Measurements from ENCODE around the gene ZNF554. TPM values are rescaled to one million over a fixed set of nuclear protein-coding genes. Genes with fewer than 3 reads are reported as not detected.

ZNF554 gene
- total and polyA plus RNA-seq, 2 of the 8 experiments (the other 6 are each of a cell fraction or from before 2014, with no cell fraction given): 1.8 to 5.7 TPM

GRCh38 chr19:2814426-2814825 lies 5.2 kb upstream of the ZNF554 start:
- FAIRE-seq: no peak
- no peak overlapping the region for H2BK20ac ChIP-seq (ENCODE audit: low read length)

More at GRCh38 chr19:2814426-2814825, 5.2 kb upstream of the ZNF554 start:
- Histone ChIP-seq H3K4me3 (ENCODE audit: extremely low read depth in 1 of 4, insufficient read depth in 2 of 4, low read depth in 3 of 4, low read length in 4 of 4) (no peak overlapping the region), H3K14ac (ENCODE audit: insufficient read length) (no peak overlapping the region), H3K4me2 (ENCODE audit: insufficient read depth in 1 of 2, low read depth in 2 of 2, low read length in 2 of 2) (no peak overlapping the region), H2BK15ac (ENCODE audit: low read length) (no peak overlapping the region), H3K79me1 (ENCODE audit: low read depth, low read length) (no peaks in the 10 kb centered on the region), H2BK12ac (ENCODE audit: low read depth, low read length) (no peak overlapping the region), H4K20me1 (replicated peaks in 1 of 2; ENCODE audit: control insufficient read depth in 1 of 2, insufficient read depth in 2 of 2, low read length in 2 of 2) (peaks cover 7% of the 10 kb centered on the region in 2 experiments), H3K4me1 (replicated peaks in 1 of 4; ENCODE audit: control insufficient read depth in 3 of 4, insufficient read depth in 4 of 4, low read length in 3 of 4) (no peaks in the 10 kb centered on the region), H2AK5ac (ENCODE audit: low read depth, low read length) (no peak overlapping the region), H3K9ac (replicated peaks in 1 of 4; ENCODE audit: extremely low read depth in 1 of 4, low read depth in 3 of 4, low read length in 3 of 4) (no peak overlapping the region), H2BK120ac (replicated peaks; ENCODE audit: low read depth, low read length) (no peak overlapping the region), H4K8ac (ENCODE audit: extremely low read depth, insufficient read depth, low read length) (no peak overlapping the region), H3K4ac (replicated peaks; ENCODE audit: insufficient read length, low read depth, low read length) (no peak overlapping the region), H3K18ac (ENCODE audit: extremely low read depth, low read length) (no peak overlapping the region), H3K56ac (replicated peaks; ENCODE audit: insufficient read length, low read depth, low read length) (no peak overlapping the region), H3K36me3 (ENCODE audit: control insufficient read depth in 2 of 4, insufficient read depth in 4 of 4, low read length in 3 of 4) (peaks cover 11 to 40% (median 29%) of the 10 kb centered on the region in 4 experiments; a peak in 6 of 8 replicates), H4K91ac (replicated peaks; ENCODE audit: insufficient read length, low read length) (no peak overlapping the region), H2AFZ (ENCODE audit: low read length) (no peak overlapping the region), H3K23me2 (ENCODE audit: low read depth, low read length) (no peaks in the 10 kb centered on the region), H3K27me3 (replicated peaks in 1 of 4; ENCODE audit: control insufficient read depth in 3 of 4, extremely low read depth in 1 of 4, insufficient read depth in 3 of 4, low read length in 3 of 4) (no peaks in the 10 kb centered on the region), H3K9me3 (ENCODE audit: insufficient read depth in 2 of 2, low read depth in 1 of 2, low read length in 1 of 2) (no peaks in the 10 kb centered on the region), H4K5ac (ENCODE audit: insufficient read length, low read depth, low read length) (no peak overlapping the region), H3K23ac (ENCODE audit: insufficient read length) (no peak overlapping the region), H2BK5ac (ENCODE audit: low read depth, low read length) (no peak overlapping the region), H3K79me2 (ENCODE audit: control insufficient read depth in 1 of 2, insufficient read depth in 2 of 2, low read length in 2 of 2) (no peaks in the 10 kb centered on the region), H3K27ac (ENCODE audit: low read depth, low read length) (no peak overlapping the region)
- peak in 1 of 2 experiments; percentile 39 for DNase-seq (ENCODE audit: low read depth in 1 of 2, low spot score in 2 of 2)
- TF ChIP-seq ATF2 (IDR thresholded peaks at IDR 0.05; ENCODE audit: low read length) (no peak), CEBPB (IDR thresholded peaks at IDR 0.05; ENCODE audit: low read depth, low read length) (no peak), POLR2AphosphoS5 (IDR thresholded peaks at IDR 0.05; ENCODE audit: low read depth, low read length) (no peak), CREB1 (IDR thresholded peaks at IDR 0.05) (no peak)
- POLR2A ChIA-PET (ENCODE audit: partially characterized antibody): interaction anchor here (1.5 kb wide), 1 partner anchor 14 kb away, joined by 5 read pairs; no protein-coding TSS in a partner anchor
- CTCF ChIA-PET (ENCODE audit: partially characterized antibody): no interaction called here
- WGBS, 2 experiments (ENCODE audit: extremely low coverage in 1 of 2, insufficient coverage in 1 of 2, insufficient read length in 1 of 2, insufficient replicate concordance in 2 of 2, low coverage in 1 of 2, low lambda C conversion rate in 2 of 2, missing lambda C conversion rate in 1 of 2): 88% methylated on average over 11 of the region's 11 CpGs; no CpG with 5 or more reads in 1 of the 2 experiments
